HG02884 (cell line): ENCODE results near the gene PTK6.

Experiments used
- ATAC-seq: cut with Tn5 transposase; IDR thresholded peaks from one replicate; pipeline ENCODE4 v1.9.1; 2021; ENCODE audit warnings: mild to moderate bottlenecking, moderate library complexity; ENCODE audit not compliant: unreplicated experiment

The PTK6 gene

GRCh38 chr20:63570281-63571086 is 33.3 kb upstream of the PTK6 start:
- ATAC-seq, result no peak

GRCh38 chr20:63568986-63569949 is 32.1 kb upstream of the PTK6 start:
- no peak for ATAC-seq

GRCh38 chr20:63568170-63568981 is 31.2 kb upstream of the PTK6 start:
- ATAC-seq, result no peak

- peak; percentile 86 for ATAC-seq
These were observed 30.4 kb upstream of the PTK6 start for GRCh38 chr20:63567386-63568169.

- ATAC-seq, result no peak
These were observed 29.9 kb upstream of the PTK6 start for GRCh38 chr20:63567136-63567385.

- no peak for ATAC-seq
These were observed 29.4 kb upstream of the PTK6 start for GRCh38 chr20:63566395-63567135.

GRCh38 chr20:63565699-63566335 is 28.6 kb upstream of the PTK6 start:
- ATAC-seq, result no peak

- no peak for ATAC-seq
These were observed 28.0 kb upstream of the PTK6 start for GRCh38 chr20:63565021-63565698.

GRCh38 chr20:63564036-63564810 is 27.0 kb upstream of the PTK6 start:
- ATAC-seq, result no peak

- no peak for ATAC-seq
These were observed 26.2 kb upstream of the PTK6 start for GRCh38 chr20:63563225-63563935.

GRCh38 chr20:63562461-63563224 is 25.5 kb upstream of the PTK6 start:
- ATAC-seq, result no peak

GRCh38 chr20:63561624-63562396 is 24.6 kb upstream of the PTK6 start:
- ATAC-seq, result no peak

- ATAC-seq, result no peak
These were observed 23.9 kb upstream of the PTK6 start for GRCh38 chr20:63560856-63561609.

GRCh38 chr20:63560333-63560805 is 23.2 kb upstream of the PTK6 start:
- ATAC-seq, result no peak
